Stimulated activated CD8-positive, alpha-beta memory T cell treated with anti-CD3 and anti-CD28 coated beads, Interleukin-12 subunit alpha, Interleukin-12 subunit beta, amount 100 ng/mL, for 24 hours (primary cell): ENCODE measurements around the gene TXNDC11.
"Not testable (repeated sequence)": the region's sequence is repeated elsewhere in the genome, so short reads cannot be mapped to it uniquely, and the experiment has no call there.

Experiments
- DNase-seq: peaks from one replicate; pipeline ENCODE4 v3.0.0-alpha.2; 2020; ENCODE audit errors: extremely low read depth

The TXNDC11 gene, protein sequence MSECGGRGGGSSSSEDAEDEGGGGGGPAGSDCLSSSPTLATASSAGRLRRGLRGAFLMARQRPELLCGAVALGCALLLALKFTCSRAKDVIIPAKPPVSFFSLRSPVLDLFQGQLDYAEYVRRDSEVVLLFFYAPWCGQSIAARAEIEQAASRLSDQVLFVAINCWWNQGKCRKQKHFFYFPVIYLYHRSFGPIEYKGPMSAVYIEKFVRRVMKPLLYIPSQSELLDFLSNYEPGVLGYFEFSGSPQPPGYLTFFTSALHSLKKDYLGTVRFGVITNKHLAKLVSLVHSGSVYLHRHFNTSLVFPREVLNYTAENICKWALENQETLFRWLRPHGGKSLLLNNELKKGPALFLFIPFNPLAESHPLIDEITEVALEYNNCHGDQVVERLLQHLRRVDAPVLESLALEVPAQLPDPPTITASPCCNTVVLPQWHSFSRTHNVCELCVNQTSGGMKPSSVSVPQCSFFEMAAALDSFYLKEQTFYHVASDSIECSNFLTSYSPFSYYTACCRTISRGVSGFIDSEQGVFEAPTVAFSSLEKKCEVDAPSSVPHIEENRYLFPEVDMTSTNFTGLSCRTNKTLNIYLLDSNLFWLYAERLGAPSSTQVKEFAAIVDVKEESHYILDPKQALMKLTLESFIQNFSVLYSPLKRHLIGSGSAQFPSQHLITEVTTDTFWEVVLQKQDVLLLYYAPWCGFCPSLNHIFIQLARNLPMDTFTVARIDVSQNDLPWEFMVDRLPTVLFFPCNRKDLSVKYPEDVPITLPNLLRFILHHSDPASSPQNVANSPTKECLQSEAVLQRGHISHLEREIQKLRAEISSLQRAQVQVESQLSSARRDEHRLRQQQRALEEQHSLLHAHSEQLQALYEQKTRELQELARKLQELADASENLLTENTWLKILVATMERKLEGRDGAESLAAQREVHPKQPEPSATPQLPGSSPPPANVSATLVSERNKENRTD

DNA sequence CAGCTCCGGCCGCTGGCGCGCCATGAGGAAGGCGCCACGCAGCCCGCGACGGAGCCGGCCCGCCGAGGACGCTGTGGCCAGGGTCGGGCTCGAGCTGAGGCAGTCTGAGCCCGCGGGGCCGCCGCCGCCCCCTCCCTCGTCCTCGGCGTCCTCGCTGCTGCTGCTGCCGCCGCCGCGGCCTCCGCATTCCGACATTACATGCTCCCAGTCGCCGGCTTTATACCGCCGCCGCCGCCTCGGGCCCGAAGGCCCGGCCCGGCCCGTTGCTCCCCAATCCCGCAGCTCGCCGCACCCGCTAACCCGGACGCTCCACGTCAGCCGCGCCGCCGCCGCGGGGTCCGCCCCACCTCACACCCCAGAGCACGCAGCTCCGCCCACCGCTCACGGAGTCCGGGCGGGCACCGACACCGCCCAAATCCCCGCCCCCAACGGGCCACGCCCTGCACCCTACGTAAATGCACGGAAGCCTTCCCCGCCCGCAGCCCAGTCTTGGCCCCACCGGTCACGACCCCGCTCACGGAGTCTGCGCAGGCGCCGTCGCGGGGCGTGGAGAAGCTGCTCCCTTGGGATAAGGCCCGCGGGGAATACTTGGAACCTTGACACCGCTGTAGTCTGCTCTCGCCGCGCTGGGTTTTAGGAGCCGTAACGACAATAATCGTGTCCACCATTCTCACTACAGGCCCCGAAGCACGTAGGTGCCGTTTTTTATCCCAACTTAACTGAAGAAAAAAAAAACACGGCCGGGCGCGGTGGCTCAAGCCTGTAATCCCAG, at the start of gene TXNDC11:
Gene TXNDC11 (minus strand): TSS at position 322 of the 772 bp plus-strand sequence. CDS start 127 bp downstream, at position 195.
- DNase-seq, result peak; percentile 97

DNA sequence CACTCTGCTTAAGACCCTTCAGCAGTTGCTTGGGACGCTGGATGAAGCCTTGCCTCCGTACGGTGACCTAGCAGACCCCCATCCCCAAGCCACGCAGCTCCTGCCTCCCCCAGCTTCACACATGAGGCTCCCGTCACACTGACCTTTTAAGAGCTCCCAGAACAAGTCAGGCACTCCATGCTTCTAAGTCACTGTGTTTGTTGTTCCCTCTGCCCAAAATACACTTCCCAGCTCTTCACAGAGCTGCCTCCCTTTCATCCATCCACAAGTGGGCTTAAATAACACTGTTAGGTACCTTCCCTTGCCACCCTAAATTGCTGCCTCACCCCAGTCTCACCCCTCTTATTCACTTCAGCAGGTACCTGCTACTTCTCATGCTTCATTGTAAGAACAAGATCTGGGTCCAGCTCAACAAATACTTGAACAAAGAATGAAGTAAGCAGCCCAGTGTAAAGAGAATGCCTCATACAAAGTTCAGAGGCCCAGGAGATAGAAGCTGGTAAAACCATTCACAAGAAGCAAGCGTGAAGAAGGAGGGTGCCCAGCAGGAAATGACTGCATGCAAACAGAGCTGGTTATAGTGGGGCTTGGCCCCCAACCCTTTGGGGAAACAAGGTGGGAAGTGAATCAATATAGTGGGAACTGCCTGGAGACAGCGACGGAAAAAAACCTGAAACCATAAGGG, 48.6 kb upstream of the TXNDC11 start:
- no peak for DNase-seq

GRCh38 chr16:11788914-11789313, 46.3 kb upstream of the TXNDC11 start:
- no peak for DNase-seq

DNA sequence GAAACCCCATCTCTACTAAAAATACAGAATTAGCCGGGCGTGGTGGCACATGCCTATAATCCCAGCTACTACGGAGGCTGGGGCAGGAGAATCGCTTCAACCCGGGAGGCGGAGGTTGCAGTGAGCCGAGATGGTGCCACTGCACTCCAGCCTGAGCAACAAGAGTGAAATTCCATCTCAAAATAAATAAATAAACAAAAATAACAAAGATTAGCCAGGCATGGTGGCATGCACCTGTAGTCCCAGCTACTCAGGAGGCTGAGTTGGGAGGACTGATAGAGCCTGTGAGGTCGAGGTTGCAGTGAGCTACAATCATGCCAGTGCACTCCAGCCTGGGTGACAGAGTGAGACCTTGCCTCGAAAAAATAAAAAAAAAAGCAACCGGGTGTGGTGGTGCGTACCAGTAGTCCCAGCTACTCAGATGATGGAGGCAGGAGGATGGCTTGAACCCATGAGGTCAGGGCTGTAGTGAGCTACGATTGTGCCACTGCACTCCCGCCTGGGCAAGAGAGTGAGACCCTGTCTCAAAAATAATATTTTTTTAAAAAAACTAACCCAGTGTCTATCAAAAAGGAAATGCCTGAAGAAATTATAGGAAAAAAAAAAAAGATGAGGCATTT, 42.4 kb upstream of the TXNDC11 start:
- DNase-seq, result not testable (repeated sequence)

DNA sequence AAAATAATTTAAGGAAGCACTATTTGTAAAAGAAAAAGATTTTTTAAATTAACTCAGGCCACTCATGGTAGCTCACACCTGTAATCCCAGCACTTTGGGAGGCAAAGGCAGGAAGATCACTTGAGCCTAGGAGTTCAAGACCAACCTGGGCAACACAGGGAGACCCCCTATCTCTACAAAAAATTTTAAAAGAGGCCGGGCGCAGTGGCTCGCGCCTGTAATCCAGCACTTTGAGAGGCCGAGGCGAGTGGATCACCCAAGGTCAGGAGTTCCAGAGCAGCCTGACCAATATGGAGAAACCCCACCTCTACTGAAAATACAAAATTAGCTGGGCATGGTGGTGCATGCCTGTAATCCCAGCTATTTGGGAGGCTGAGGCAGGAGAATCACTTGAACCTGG, 41.7 kb upstream of the TXNDC11 start:
- DNase-seq, result not testable (repeated sequence)

- DNase-seq, result no peak
These were observed 41.3 kb upstream of the TXNDC11 start for GRCh38 chr16:11784038-11784369.

GRCh38 chr16:11783319-11784037, 40.8 kb upstream of the TXNDC11 start:
- DNase-seq, result no peak

- DNase-seq, result no peak
These were observed 39.1 kb upstream of the TXNDC11 start for GRCh38 chr16:11781773-11782172.

- DNase-seq, result no peak
These were observed 38.5 kb upstream of the TXNDC11 start for GRCh38 chr16:11780991-11781680.

- no peak for DNase-seq
These were observed 36.4 kb upstream of the TXNDC11 start for GRCh38 chr16:11779074-11779473.

- DNase-seq, result no peak
These were observed 31.5 kb upstream of the TXNDC11 start for GRCh38 chr16:11774065-11774626.

DNA sequence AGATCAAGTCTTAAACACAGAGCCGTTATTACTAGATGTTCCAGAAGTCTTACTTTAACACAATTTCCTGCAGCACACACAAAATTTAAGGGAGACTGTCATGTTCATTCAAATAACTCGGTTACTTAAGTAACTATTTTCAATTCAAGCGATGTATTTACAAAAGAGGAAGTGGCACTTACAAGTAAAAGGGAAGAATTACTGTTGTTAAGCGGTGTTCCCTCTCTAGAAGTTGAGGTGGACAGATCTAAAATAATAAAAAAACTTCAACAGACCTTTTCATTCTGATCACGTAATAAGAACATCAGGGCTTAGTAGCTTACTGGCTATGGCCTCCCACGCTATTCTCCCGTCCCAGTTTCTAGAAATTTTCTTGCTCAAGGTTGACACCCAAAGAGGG, 26.2 kb upstream of the TXNDC11 start:
- DNase-seq, result no peak

- no peak for DNase-seq
These were observed 19.8 kb upstream of the TXNDC11 start for GRCh38 chr16:11762431-11762830.

- DNase-seq, result no peak
These were observed 17.3 kb upstream of the TXNDC11 start for GRCh38 chr16:11759997-11760396.

- DNase-seq, result no peak
These were observed 16.6 kb upstream of the TXNDC11 start for GRCh38 chr16:11759163-11759834.

- no peak for DNase-seq
These were observed 15.3 kb upstream of the TXNDC11 start for GRCh38 chr16:11757671-11758545.

DNA sequence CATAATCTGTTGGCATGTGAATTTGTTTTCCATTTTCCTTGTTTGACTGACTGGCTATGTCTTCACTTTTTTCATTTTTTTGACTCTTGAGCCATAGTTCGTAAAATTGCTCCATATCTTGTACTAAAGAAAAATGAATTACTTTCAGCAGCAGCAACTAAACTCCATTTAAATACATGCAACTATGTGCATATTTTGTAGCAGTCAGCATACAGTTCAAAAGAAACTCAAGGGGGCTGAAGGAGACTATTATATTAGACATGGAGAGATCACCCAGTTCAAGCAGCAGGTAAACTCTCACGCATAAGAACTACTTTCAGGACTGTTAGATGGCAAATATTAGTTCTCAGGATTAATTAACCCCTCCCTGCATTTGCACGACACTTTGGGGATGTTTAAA, 13.6 kb upstream of the TXNDC11 start:
- no peak for DNase-seq
